Activated CD4-positive, alpha-beta T cell treated with anti-CD3 and anti-CD28 coated beads for 4 hours (primary cell): ENCODE measurements around the gene GALNT7.
A peak's percentile ranks its signal among the peaks of the same experiment; 100 is the strongest.

ENCODE experiments used
- DNase-seq, 2 donors: peaks; one replicate each; pipeline ENCODE4 v3.0.0-alpha.2; 2020

GALNT7 gene

GRCh38 chr4:173365359-173365996 is 196.9 kb downstream of the GALNT7 start:
- no peak for DNase-seq

- DNase-seq = no peak
Measured at GRCh38 chr4:173367285-173367684, 198.7 kb downstream of the GALNT7 start.

DNA sequence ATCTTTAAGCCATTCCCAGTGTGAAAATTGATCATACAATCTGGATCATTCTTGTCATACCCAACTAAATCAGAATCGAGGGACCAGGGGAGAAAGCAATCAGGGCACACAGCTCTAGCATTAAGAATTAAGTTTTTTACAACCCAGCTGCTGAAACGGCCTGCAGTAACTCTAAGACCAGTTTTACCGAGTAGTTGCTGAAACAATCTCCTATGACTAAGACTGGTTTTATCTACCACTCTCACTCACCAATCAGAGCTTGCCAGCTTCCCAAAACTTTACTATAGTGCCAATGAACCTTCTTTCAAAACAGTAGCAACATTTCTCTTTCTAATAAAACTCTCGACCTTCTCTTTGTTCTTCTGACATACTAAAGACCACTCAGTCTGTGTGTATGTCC is 199.3 kb downstream of the GALNT7 start:
- DNase-seq = no peak

- DNase-seq = peak; percentile 53 to 56
Measured at GRCh38 chr4:173370130-173370476, 201.5 kb downstream of the GALNT7 start.

GRCh38 chr4:173370477-173371291 is 202.1 kb downstream of the GALNT7 start, which contains the start of gene SAP30:
Gene SAP30, plus strand, starts transcription at chr4:173370954. Its CDS starts 229 bp downstream, at chr4:173371183.
- DNase-seq = peak; percentile 97

GRCh38 chr4:173371292-173372192 is 202.9 kb downstream of the GALNT7 start:
- peak; percentile 17 to 34 for DNase-seq
